K562 (cell line): ENCODE measurements around the gene CYFIP2. TPM values are rescaled to one million over a fixed set of nuclear protein-coding genes. Genes with fewer than 3 reads are reported as not detected.

Source experiments
- ATAC-seq: fragments of 200-7000 bp; cut with Tn5 transposase; 3 replicates; pipeline ENCODE4 v1.9.1; 2020; ENCODE audit warnings: moderate library complexity
- BruUV-seq: library from RNA; stranded (reverse); fragments of 400-500 nt; replicated peaks from 2 replicates; lab custom pipeline; 2021; lab: Mats Ljungman, UMichigan
- CTCF ChIA-PET: fragments of 300-600 bp; formaldehyde crosslinking; extraction: SDS; loops from one replicate; lab custom pipeline; 2021; ENCODE audit warnings: low intra/inter-chr PET ratio; lab: Yijun Ruan, JAX
- POLR2A ChIA-PET: fragments of 300-600, 350-650 bp; sonication (Branson Sonifier 250); formaldehyde crosslinking; extraction: SDS; loops from one replicate; lab custom pipeline; 2021; ENCODE audit warnings: antibody characterized with exemption, inconsistent platforms; lab: Yijun Ruan, JAX
- DNase-seq, 4 experiments: peaks; one replicate each; pipeline versions ENCODE4 v3.0.0 to v3.0.0-alpha.2; 2011 to 2018; ENCODE audit warnings: low spot score in 3 of 4, mixed read lengths in 3 of 4; ENCODE audit errors: extremely low read depth in 1 of 4
- FAIRE-seq: peaks from 2 replicates; lab custom pipeline; 2011; peaks lifted over from hg19 to GRCh38; lab: Jason Lieb, UNC
- H2AFZ ChIP-seq: 2 replicates; pipeline ENCODE4 v1.6.0; 2011; ENCODE audit warnings: low read depth, low read length, control low read depth, inconsistent platforms
- H3K27ac ChIP-seq: fragments of 200-600 bp; 3 replicates; pipeline ENCODE4 v1.8.0; 2011; ENCODE audit warnings: low read depth, mild to moderate bottlenecking, control low read depth, inconsistent platforms, low read length, moderate library complexity, mixed read lengths; ENCODE audit errors: extremely low read depth
- H3K27me3 ChIP-seq, 2 experiments: fragments of 300-600 bp in 1 of 2; 2 replicates in 1 of 2; 3 replicates in 1 of 2; pipeline versions ENCODE4 v1.6.0 to v1.8.0; 2011; ENCODE audit warnings: inconsistent platforms in 2 of 2, low read length in 2 of 2, mild to moderate bottlenecking in 1 of 2, mixed read lengths in 1 of 2, moderate library complexity in 1 of 2; ENCODE audit not compliant: control insufficient read depth in 2 of 2, insufficient read depth in 2 of 2
- H3K36me3 ChIP-seq: fragments of 300-600 bp; 3 replicates; pipeline ENCODE4 v1.8.0; 2011; ENCODE audit warnings: mild to moderate bottlenecking, low read length, inconsistent platforms; ENCODE audit not compliant: control insufficient read depth, insufficient read depth
- H3K4me1 ChIP-seq, 2 experiments: fragments of 200-600 bp in 1 of 2; replicated peaks in 1 of 2; 2 replicates in 1 of 2; 3 replicates in 1 of 2; pipeline versions ENCODE4 v1.5.1 to v1.8.0; 2011; ENCODE audit warnings: inconsistent platforms in 2 of 2, low read length in 2 of 2, mild to moderate bottlenecking in 1 of 2, mixed read lengths in 1 of 2, moderate library complexity in 1 of 2; ENCODE audit not compliant: control insufficient read depth in 2 of 2, insufficient read depth in 2 of 2
- H3K4me2 ChIP-seq: 2 replicates; pipeline ENCODE4 v1.6.1; 2011; ENCODE audit warnings: low read length, control low read depth, inconsistent platforms, mixed read lengths; ENCODE audit not compliant: insufficient read depth
- H3K4me3 ChIP-seq: fragments of 200-600 bp; sonication (generic), shearing (Covaris generic); 2 replicates; pipeline ENCODE4 v1.5.1; 2016; ENCODE audit warnings: control low read depth, inconsistent platforms
- H3K79me2 ChIP-seq: fragments of 200-600 bp; 3 replicates; pipeline ENCODE4 v1.8.0; 2011; ENCODE audit warnings: low read length, inconsistent platforms; ENCODE audit not compliant: control insufficient read depth, insufficient read depth
- H3K9ac ChIP-seq, 2 experiments: 2 replicates each; pipeline versions ENCODE4 v1.6.0 to v1.6.1; 2011; ENCODE audit warnings: low read depth in 2 of 2, low read length in 2 of 2, control low read depth in 1 of 2, inconsistent platforms in 1 of 2, mild to moderate bottlenecking in 1 of 2, mixed read lengths in 1 of 2; ENCODE audit not compliant: insufficient read depth in 1 of 2
- H3K9me1 ChIP-seq: one replicate; pipeline ENCODE4 v1.6.0; 2011; ENCODE audit warnings: inconsistent platforms, mild to moderate bottlenecking, low read length, moderate library complexity; ENCODE audit not compliant: control insufficient read depth, insufficient read depth
- H3K9me3 ChIP-seq: replicated peaks from 2 replicates; pipeline ENCODE4 v1.5.1; 2011; ENCODE audit warnings: low read depth, low read length, inconsistent platforms; ENCODE audit not compliant: control insufficient read depth, insufficient read depth
- H4K20me1 ChIP-seq: replicated peaks from 2 replicates; pipeline ENCODE4 v1.6.1; 2011; ENCODE audit warnings: low read length, inconsistent platforms, mixed read lengths; ENCODE audit not compliant: control insufficient read depth, insufficient read depth
- ATF6 ChIP-seq: sonication (generic); formaldehyde crosslinking; IDR thresholded peaks from 2 replicates; pipeline ENCODE4 v1.4.0; 2020; ENCODE audit warnings: mild to moderate bottlenecking, missing genetic modification reagents
- BHLHE40 ChIP-seq: IDR thresholded peaks from 2 replicates; pipeline ENCODE4 v1.6.1; 2011; ENCODE audit warnings: low read length, improper control_type of control experiment
- E4F1 ChIP-seq: fragments of 250-450 bp; sonication (Bioruptor Pico); IDR thresholded peaks from 2 replicates; pipeline ENCODE4 v1.5.0; 2021; ENCODE audit warnings: mild to moderate bottlenecking, borderline replicate concordance
- ESRRA ChIP-seq: fragments of 450-650 bp; IDR thresholded peaks from 2 replicates; pipeline ENCODE4 v1.6.1; 2014; ENCODE audit warnings: low read depth, mild to moderate bottlenecking, moderate library complexity, borderline replicate concordance
- ETV1 ChIP-seq: fragments of 450-650 bp; conservative IDR thresholded peaks from 2 replicates; pipeline ENCODE4 v1.6.1; 2016; ENCODE audit warnings: missing genetic modification characterization, control low read depth, low read depth, missing compliant biosample characterization
- GABPA ChIP-seq: fragments of 200-800 bp; sonication (Bioruptor generic); conservative IDR thresholded peaks from 2 replicates; pipeline ENCODE4 v1.6.1; 2016; ENCODE audit warnings: low read depth, missing genetic modification characterization, missing compliant biosample characterization
- GMEB1 ChIP-seq: fragments of 250-450 bp; sonication (Bioruptor Pico); IDR thresholded peaks from 2 replicates; pipeline ENCODE4 v1.4.0; 2020; ENCODE audit warnings: mild to moderate bottlenecking
- KDM2B ChIP-seq: fragments of 250-450 bp; sonication (Bioruptor Pico); IDR thresholded peaks from 2 replicates; pipeline ENCODE4 v1.8.0; 2021; ENCODE audit warnings: mild to moderate bottlenecking, moderate library complexity
- RUNX1 ChIP-seq: sonication (generic); IDR thresholded peaks from 2 replicates; pipeline ENCODE4 v1.6.1; 2016; ENCODE audit warnings: antibody characterized with exemption, low read depth
- SAFB2 ChIP-seq: fragments of 200-400 bp; formaldehyde crosslinking; IDR thresholded peaks from 2 replicates; pipeline ENCODE4 v1.6.1; 2018; ENCODE audit warnings: borderline replicate concordance, low read length, low read depth, moderate library complexity; ENCODE audit not compliant: severe bottlenecking
- TCF7 ChIP-seq: sonication (generic); IDR thresholded peaks from 2 replicates; pipeline ENCODE4 v1.6.1; 2016; ENCODE audit warnings: antibody characterized with exemption, borderline replicate concordance
- ZFP30 ChIP-seq: fragments of 250-450 bp; sonication (Bioruptor Pico); IDR thresholded peaks from 2 replicates; pipeline ENCODE4 v1.8.0; 2022; ENCODE audit warnings: moderate library complexity, mild to moderate bottlenecking, inconsistent platforms, borderline replicate concordance
- ZNF175 ChIP-seq: fragments of 200-800 bp; sonication (Bioruptor generic); IDR thresholded peaks from 2 replicates; pipeline ENCODE4 v1.6.1; 2016; ENCODE audit warnings: low read depth, mild to moderate bottlenecking, missing genetic modification characterization, missing compliant biosample characterization
- ZNF263 ChIP-seq: sonication (generic); formaldehyde crosslinking; IDR thresholded peaks from 2 replicates; pipeline ENCODE4 v1.8.0; 2022; ENCODE audit warnings: mild to moderate bottlenecking, missing genetic modification reagents, borderline replicate concordance
- ZNF384 ChIP-seq: IDR thresholded peaks from 2 replicates; pipeline ENCODE4 v1.6.1; 2012; ENCODE audit warnings: low read depth, low read length, improper control_type of control experiment
- ZNF695 ChIP-seq: fragments of 450-650 bp; formaldehyde crosslinking; IDR thresholded peaks from 2 replicates; pipeline ENCODE4 v1.4.0; 2020; ENCODE audit warnings: mild to moderate bottlenecking, moderate library complexity
- ZNF699 ChIP-seq: fragments of 250-450 bp; sonication (Bioruptor Pico); IDR thresholded peaks from 2 replicates; pipeline ENCODE4 v1.8.0; 2021; ENCODE audit warnings: mild to moderate bottlenecking, moderate library complexity; ENCODE audit not compliant: insufficient replicate concordance
- WGBS: fragments of 100-300 bp; shearing (Covaris generic); methylation state at CpG from one replicate; pipeline ENCODE4 v1.1.6; 2016; ENCODE audit warnings: low coverage, mixed read lengths; ENCODE audit not compliant: insufficient coverage; ENCODE audit errors: missing lambda C conversion rate; 5-methylcytosine and 5-hydroxymethylcytosine counted together
- in situ Hi-C: fragments of 300-500 bp; cut with MboI; formaldehyde crosslinking; loops from 4 replicates; pipeline ENCODE4 v1.15.0; 2018; ENCODE audit warnings: inconsistent platforms, mixed read lengths
- intact Hi-C: fragments of 100-400 bp; cut with micrococcal nuclease; formaldehyde crosslinking; loops from 2 replicates; pipeline ENCODE4 v1.14.2; 2022
- polyA plus RNA-seq, 8 experiments: library from polyadenylated mRNA; depleted of rRNA in 4 of 8; stranded (reverse) in 5 of 8; unstranded in 3 of 8; fragments of >200 nt; fragmentation: Nextera tagmentation in 2 of 8; fragmentation: Illumina TruSeq in 1 of 8; extraction: Ambion mirVana in 2 of 8; extraction: Trizol in 1 of 8; gene quantifications; 2 replicates each; pipeline versions ENCODE4 v1.2.1 to v1.2.3, GENCODE V29; 2011 to 2014; ENCODE audit warnings: inconsistent platforms in 1 of 8, missing spikeins in 1 of 8
- total RNA-seq, 7 experiments: library from RNA; depleted of rRNA in 6 of 7; stranded (reverse); fragments of >200 nt in 6 of 7; fragmentation: Illumina TruSeq in 2 of 7; extraction: Trizol in 2 of 7; gene quantifications; 2 replicates each; pipeline versions ENCODE4 v1.2.1 to v1.2.3, GENCODE V29; 2011 to 2021; ENCODE audit warnings: low replicate concordance in 1 of 7

CYFIP2 gene
- total and polyA plus RNA-seq, 9 of the 15 experiments (the other 6 are each of a cell fraction or from before 2014, with no cell fraction given), result 0.76 to 2.9 (median 1.4) TPM; not detected in 1

- FAIRE-seq (no peak), ATAC-seq (peak; percentile 91), DNase-seq (peak in 1 of 4 experiments; percentile 31)
- Histone ChIP-seq H3K9me1 (no peaks in the 10 kb centered on the region), H3K9ac (no peak overlapping the region), H2AFZ (peak overlapping the region; percentile 71), H3K27me3 (peaks cover 0 to 7% of the 10 kb centered on the region in 2 experiments; a peak in 3 of 5 replicates), H3K9me3 (no peaks in the 10 kb centered on the region), H3K36me3 (no peaks in the 10 kb centered on the region), H3K4me1 (peaks cover 0 to 30% of the 10 kb centered on the region in 2 experiments; a peak in 3 of 5 replicates), H3K4me3 (no peak overlapping the region), H3K4me2 (no peak overlapping the region; the same call in 1 of the 2 replicates), H4K20me1 (no peaks in the 10 kb centered on the region), H3K79me2 (no peaks in the 10 kb centered on the region), H3K27ac (peak overlapping the region; percentile 51; the same call in 2 of the 3 replicates)
- CTCF ChIA-PET, result no interaction called here
- in situ Hi-C loops, result no loop called here
- intact Hi-C loops, result no loop called here
- no TSS peak for BruUV-seq
- POLR2A ChIA-PET, result interaction anchor here (0.6 to 1.3 kb wide), 3 partner anchors 10 to 152 kb away, joined by 3 to 5 read pairs (median 4); no protein-coding TSS in a partner anchor
- WGBS, result 0% methylated on average over 1 of the region's 1 CpG
- TF ChIP-seq TCF7 (no peak), BHLHE40 (no peak), ZFP30 (CRISPR knock-in tag) (no peak), ZNF695 (no peak), ZNF175 (no peak; the same call in 1 of the 2 replicates), GMEB1 (CRISPR knock-in tag) (0 out of 2 replicates have a peak, but pooled peaks have one; percentile 17), RUNX1 (no peak), ESRRA (peak; percentile 85; the same call in 1 of the 2 replicates), ZNF699 (CRISPR knock-in tag) (no peak), E4F1 (CRISPR knock-in tag) (no peak), ATF6 (no peak), GABPA (tag) (peak; percentile 33; the same call in 1 of the 2 replicates), ZNF263 (CRISPR knock-in tag) (no peak), ETV1 (peak; percentile 75), ZNF384 (no peak), SAFB2 (no peak), KDM2B (CRISPR knock-in tag) (no peak)
Observed at GRCh38 chr5:157273131-157273556, 7.2 kb downstream of the CYFIP2 start.
